IMR-90 (cell line): ENCODE results near the gene RASSF5.

Experiments
- BHLHE40 ChIP-seq: fragments of 150-350 bp; IDR thresholded peaks from 2 replicates; pipeline ENCODE4 v1.6.1; 2016; ENCODE audit warnings: mild to moderate bottlenecking, low read depth, low read length
- CHD1 ChIP-seq: IDR thresholded peaks from 2 replicates; pipeline ENCODE4 v1.6.1; 2012; ENCODE audit warnings: low read depth, low read length, improper control_type of control experiment
- CTCF ChIP-seq: conservative IDR thresholded peaks from 2 replicates; pipeline ENCODE4 v1.5.1; 2012; ENCODE audit warnings: mild to moderate bottlenecking, low read depth, low read length, improper control_type of control experiment
- MAZ ChIP-seq: IDR thresholded peaks from 2 replicates; pipeline ENCODE4 v1.6.1; 2012; ENCODE audit warnings: low read depth, mild to moderate bottlenecking, low read length, improper control_type of control experiment, moderate library complexity, borderline replicate concordance
- POLR2A ChIP-seq: IDR thresholded peaks from 2 replicates; pipeline ENCODE4 v1.6.1; 2012; ENCODE audit warnings: mild to moderate bottlenecking, low read depth, low read length

GRCh38 chr1:206635978-206636345 lies 128.6 kb downstream of the RASSF5 start:
- no peak for TF ChIP-seq CTCF
- no peak for TF ChIP-seq POLR2A
- TF ChIP-seq BHLHE40 = no peak
- no peak for TF ChIP-seq CHD1
- TF ChIP-seq MAZ = no peak
